ENCODE results near the gene KRTAP5-8.

DNA sequence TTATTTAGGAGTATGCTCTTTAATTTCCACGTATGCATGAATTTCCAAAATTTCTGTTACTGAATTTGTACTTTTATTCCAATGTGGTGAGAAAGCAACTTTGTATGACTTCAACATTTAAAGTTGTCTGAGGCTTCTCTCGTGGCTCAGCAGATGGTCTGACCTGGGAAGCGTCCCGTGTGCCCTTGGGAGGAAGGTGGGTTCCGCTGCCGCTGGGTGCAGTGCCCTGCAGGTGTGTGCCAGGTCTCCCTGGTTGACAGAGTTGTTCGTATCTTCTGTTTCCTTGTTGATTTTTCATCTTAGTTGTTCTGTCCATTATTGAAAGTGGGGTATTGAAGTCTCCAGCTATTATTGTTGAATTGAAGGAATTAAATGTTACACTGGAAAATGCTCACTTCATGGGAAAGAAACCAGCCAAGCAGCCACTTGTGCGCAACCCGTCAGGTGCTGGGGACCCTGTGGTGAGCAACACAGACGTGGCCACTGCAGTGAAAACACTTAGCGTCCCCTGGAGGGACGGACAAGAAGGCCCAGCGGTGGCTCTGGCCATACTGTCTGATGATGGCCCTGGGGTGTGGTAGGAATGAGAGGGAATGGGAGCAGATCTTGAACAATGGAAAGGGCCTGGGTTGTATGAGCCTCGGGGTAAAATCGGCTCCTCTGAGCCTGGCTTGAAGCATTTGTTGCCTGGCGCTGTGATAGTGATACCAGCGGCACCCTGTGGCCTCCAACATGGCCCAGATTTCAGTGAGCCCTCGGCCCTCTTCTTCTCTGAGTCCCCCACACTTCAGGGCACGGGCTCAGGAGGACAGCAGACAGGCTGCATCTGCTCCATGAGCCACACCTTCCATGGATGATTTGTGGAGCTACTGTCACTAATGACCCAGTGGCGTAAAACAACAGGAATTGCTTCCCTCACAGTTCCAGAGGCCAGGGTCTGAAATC lies 42.3 kb upstream of the KRTAP5-8 start:
- TF ChIP-seq, protein P1, sequence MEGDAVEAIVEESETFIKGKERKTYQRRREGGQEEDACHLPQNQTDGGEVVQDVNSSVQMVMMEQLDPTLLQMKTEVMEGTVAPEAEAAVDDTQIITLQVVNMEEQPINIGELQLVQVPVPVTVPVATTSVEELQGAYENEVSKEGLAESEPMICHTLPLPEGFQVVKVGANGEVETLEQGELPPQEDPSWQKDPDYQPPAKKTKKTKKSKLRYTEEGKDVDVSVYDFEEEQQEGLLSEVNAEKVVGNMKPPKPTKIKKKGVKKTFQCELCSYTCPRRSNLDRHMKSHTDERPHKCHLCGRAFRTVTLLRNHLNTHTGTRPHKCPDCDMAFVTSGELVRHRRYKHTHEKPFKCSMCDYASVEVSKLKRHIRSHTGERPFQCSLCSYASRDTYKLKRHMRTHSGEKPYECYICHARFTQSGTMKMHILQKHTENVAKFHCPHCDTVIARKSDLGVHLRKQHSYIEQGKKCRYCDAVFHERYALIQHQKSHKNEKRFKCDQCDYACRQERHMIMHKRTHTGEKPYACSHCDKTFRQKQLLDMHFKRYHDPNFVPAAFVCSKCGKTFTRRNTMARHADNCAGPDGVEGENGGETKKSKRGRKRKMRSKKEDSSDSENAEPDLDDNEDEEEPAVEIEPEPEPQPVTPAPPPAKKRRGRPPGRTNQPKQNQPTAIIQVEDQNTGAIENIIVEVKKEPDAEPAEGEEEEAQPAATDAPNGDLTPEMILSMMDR (IDR thresholded peaks at IDR 0.05), result no peak
- no peak for TF ChIP-seq POLR2A (IDR thresholded peaks at IDR 0.05)
